HL-60 (cell line): ENCODE measurements around the gene SWSAP1.

Source experiments
- POLR2AphosphoS5 ChIP-seq: IDR thresholded peaks from 2 replicates; pipeline ENCODE4 v1.6.1; 2012; ENCODE audit warnings: low read depth
- TF ChIP-seq, protein P1 (sequence below): IDR thresholded peaks from one replicate; pipeline ENCODE4 v1.5.1; 2011; ENCODE audit warnings: low read length, control low read depth, inconsistent platforms; ENCODE audit not compliant: insufficient read depth

DNA sequence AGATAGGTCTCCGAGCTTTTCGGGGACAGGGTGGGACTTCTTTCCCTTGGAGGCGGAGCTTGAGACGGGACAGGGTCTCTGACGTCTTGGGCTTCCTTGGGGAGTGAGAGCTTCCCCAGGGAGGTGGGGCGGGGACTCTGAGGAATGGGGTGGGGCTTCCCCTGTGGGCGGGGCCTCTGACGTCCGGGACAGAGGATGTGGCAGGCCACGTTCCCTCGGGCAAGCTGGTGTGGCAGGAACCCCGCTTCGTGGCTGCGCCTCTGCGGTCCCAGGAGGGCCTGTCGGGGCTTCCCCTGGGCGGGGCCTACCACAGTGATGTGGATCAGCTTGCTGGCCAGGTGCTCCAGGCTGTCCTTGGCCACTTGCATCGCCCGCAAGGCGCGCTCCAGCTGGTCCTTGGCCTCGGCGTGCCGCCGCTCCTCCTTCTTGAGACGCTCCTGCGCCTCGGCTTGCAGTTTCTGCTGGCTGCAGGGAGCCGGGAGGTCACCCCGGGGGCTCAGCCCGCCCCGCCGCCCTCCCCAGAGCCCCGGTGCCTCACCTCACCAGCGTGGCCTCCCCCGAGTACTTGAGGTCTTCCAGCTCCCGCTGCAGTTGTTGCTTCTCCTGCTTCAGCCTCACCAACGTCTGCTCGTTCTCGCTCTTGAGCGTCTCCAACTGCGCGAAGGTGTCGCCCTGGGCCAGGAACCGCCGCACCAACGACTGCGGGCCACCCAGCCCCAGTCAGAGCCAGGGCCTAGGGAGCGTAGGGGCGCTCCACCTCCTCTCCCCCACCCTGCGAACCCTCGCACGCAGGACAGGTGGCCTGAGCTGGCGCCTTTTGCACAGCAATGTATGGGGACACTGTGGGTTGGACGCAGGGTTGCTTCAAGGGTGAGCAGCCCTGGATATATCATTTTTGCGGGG is 47.9 kb downstream of the SWSAP1 start:
- TF ChIP-seq, protein P1, sequence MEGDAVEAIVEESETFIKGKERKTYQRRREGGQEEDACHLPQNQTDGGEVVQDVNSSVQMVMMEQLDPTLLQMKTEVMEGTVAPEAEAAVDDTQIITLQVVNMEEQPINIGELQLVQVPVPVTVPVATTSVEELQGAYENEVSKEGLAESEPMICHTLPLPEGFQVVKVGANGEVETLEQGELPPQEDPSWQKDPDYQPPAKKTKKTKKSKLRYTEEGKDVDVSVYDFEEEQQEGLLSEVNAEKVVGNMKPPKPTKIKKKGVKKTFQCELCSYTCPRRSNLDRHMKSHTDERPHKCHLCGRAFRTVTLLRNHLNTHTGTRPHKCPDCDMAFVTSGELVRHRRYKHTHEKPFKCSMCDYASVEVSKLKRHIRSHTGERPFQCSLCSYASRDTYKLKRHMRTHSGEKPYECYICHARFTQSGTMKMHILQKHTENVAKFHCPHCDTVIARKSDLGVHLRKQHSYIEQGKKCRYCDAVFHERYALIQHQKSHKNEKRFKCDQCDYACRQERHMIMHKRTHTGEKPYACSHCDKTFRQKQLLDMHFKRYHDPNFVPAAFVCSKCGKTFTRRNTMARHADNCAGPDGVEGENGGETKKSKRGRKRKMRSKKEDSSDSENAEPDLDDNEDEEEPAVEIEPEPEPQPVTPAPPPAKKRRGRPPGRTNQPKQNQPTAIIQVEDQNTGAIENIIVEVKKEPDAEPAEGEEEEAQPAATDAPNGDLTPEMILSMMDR, result no peak
- TF ChIP-seq POLR2AphosphoS5, result no peak
